Tibial nerve (tissue), 4 donors: ENCODE data around the gene SMAD2.

Experiments
- EP300 ChIP-seq, 2 donors: sonication (generic); formaldehyde crosslinking; IDR thresholded peaks; one replicate each; pipeline ENCODE4 v1.6.1; 2017; ENCODE audit warnings: antibody characterized with exemption in 2 of 2, mild to moderate bottlenecking in 1 of 2
- TF ChIP-seq, protein P1 (sequence below), 5 experiments: fragments of 200-600 bp in 3 of 5; fragments of 450-650 bp in 2 of 5; sonication (generic) in 3 of 5; IDR thresholded peaks; one replicate each; pipeline ENCODE4 v1.5.1; 2016 to 2019; ENCODE audit warnings: antibody characterized with exemption in 5 of 5, mild to moderate bottlenecking in 3 of 5, moderate library complexity in 2 of 5

- TF ChIP-seq, protein P1, sequence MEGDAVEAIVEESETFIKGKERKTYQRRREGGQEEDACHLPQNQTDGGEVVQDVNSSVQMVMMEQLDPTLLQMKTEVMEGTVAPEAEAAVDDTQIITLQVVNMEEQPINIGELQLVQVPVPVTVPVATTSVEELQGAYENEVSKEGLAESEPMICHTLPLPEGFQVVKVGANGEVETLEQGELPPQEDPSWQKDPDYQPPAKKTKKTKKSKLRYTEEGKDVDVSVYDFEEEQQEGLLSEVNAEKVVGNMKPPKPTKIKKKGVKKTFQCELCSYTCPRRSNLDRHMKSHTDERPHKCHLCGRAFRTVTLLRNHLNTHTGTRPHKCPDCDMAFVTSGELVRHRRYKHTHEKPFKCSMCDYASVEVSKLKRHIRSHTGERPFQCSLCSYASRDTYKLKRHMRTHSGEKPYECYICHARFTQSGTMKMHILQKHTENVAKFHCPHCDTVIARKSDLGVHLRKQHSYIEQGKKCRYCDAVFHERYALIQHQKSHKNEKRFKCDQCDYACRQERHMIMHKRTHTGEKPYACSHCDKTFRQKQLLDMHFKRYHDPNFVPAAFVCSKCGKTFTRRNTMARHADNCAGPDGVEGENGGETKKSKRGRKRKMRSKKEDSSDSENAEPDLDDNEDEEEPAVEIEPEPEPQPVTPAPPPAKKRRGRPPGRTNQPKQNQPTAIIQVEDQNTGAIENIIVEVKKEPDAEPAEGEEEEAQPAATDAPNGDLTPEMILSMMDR (IDR thresholded peaks at IDR 0.05) = no peak
- TF ChIP-seq EP300 (IDR thresholded peaks at IDR 0.05) = no peak
These were observed 47.8 kb downstream of the SMAD2 start for GRCh38 chr18:47882641-47883040.
